ENCODE data around the gene MLST8. TPM values are rescaled to one million over a fixed set of nuclear protein-coding genes. Genes with fewer than 3 reads are reported as not detected.
A peak's percentile ranks its signal among the peaks of the same experiment; 100 is the strongest.

The MLST8 gene
- total RNA-seq, 2 donors from 2014 or later = 32.4 to 59.0 TPM

GRCh38 chr16:2212362-2213324, 7.4 kb downstream of the MLST8 start:
- H3K27ac ChIP-seq = peak overlapping the region; percentile 39 to 70 (median 52)
- peaks cover 26% of the 10 kb centered on the region for H3K4me1 ChIP-seq
- no peak overlapping the region for H3K4me3 ChIP-seq
- WGBS, 2 donors = 25 to 38% methylated on average over 7 to 19 of the region's 19 CpGs
- H3K9me3 ChIP-seq = no peaks in the 10 kb centered on the region
- H3K36me3 ChIP-seq (replicated peaks in 1 of 2; ENCODE audit: insufficient read depth in 1 of 2, low read depth in 2 of 2) = peaks cover 0 to 9% of the 10 kb centered on the region in 2 donors
- ATAC-seq (peak; percentile 12), DNase-seq (peak; percentile 76 to 84 (median 80))
- H3K27me3 ChIP-seq = no peaks in the 10 kb centered on the region
- TF ChIP-seq CTCF (IDR thresholded peaks at IDR 0.05) = no peak
- TF ChIP-seq POLR2A (IDR thresholded peaks at IDR 0.05) = peak in 1 of 3 donors; percentile 13
- intact Hi-C loops (cut with DNase I) = no loop called here

GRCh38 chr16:2213817-2214718, 8.8 kb downstream of the MLST8 start:
- Histone ChIP-seq H3K27me3 (no peaks in the 10 kb centered on the region), H3K4me3 (peak overlapping the region; percentile 5 to 24), H3K4me1 (peaks cover 26% of the 10 kb centered on the region), H3K36me3 (replicated peaks in 1 of 2; ENCODE audit: insufficient read depth in 1 of 2, low read depth in 2 of 2) (no peaks in the 10 kb centered on the region), H3K9me3 (no peaks in the 10 kb centered on the region), H3K27ac (peak overlapping the region in 3 of 4 donors; percentile 54 to 80 (median 73))
- TF ChIP-seq POLR2A (IDR thresholded peaks at IDR 0.05) (no peak), CTCF (IDR thresholded peaks at IDR 0.05) (no peak)
- intact Hi-C loops (cut with DNase I) = no loop called here
- ATAC-seq (peak; percentile 0), DNase-seq (no peak)
- 1 to 2% methylated on average over 13 to 97 of the region's 98 CpGs for WGBS, 2 donors

GRCh38 chr16:2214719-2214968, 9.4 kb downstream of the MLST8 start, which contains the start of gene PGP:
TSS of gene PGP (minus strand) at chr16:2214840. CDS start at chr16:2214777, 63 bp downstream.
- Histone ChIP-seq H3K36me3 (replicated peaks in 1 of 2; ENCODE audit: insufficient read depth in 1 of 2, low read depth in 2 of 2) (no peaks in the 10 kb centered on the region), H3K27me3 (no peaks in the 10 kb centered on the region), H3K4me3 (peak within 1 kb of the TSS; percentile 29 to 36), H3K27ac (peak within 1 kb of the TSS; percentile 95 to 99 (median 97)), H3K9me3 (no peaks in the 10 kb centered on the region), H3K4me1 (peaks cover 26% of the 10 kb centered on the region)
- DNase-seq (no peak), ATAC-seq (no peak)
- TF ChIP-seq CTCF (IDR thresholded peaks at IDR 0.05) (no peak), POLR2A (IDR thresholded peaks at IDR 0.05) (no peak)
- 0 to 1% methylated on average over 2 to 29 of the region's 48 CpGs for WGBS, 2 donors
- intact Hi-C loops (cut with DNase I) = no loop called here

GRCh38 chr16:2216330-2216729, 11.1 kb downstream of the MLST8 start:
- DNase-seq = no peak
- Histone ChIP-seq H3K9me3 (no peaks in the 10 kb centered on the region), H3K4me3 (no peak overlapping the region), H3K4me1 (peaks cover 26% of the 10 kb centered on the region), H3K27me3 (no peaks in the 10 kb centered on the region), H3K27ac (no peak overlapping the region), H3K36me3 (replicated peaks in 1 of 2; ENCODE audit: insufficient read depth in 1 of 2, low read depth in 2 of 2) (no peaks in the 10 kb centered on the region)
- TF ChIP-seq CTCF (IDR thresholded peaks at IDR 0.05) (no peak), POLR2A (IDR thresholded peaks at IDR 0.05) (no peak)
- intact Hi-C loops (cut with DNase I) = no loop called here
- WGBS, 2 donors = 89 to 95% methylated on average over 4 of the region's 4 CpGs
- no peak for ATAC-seq

Measured in body of pancreas (tissue), 4 donors.